DOHH2 (cell line): Measurements from ENCODE around the gene PTGR2.

Experiments
- CTCF ChIP-seq: fragments of 200-600 bp; sonication (generic); IDR thresholded peaks from one replicate; pipeline ENCODE4 v1.5.1; 2014; ENCODE audit warnings: antibody characterized with exemption, mild to moderate bottlenecking, low read depth, low read length; ENCODE audit not compliant: poor library complexity, severe bottlenecking
- EZH2phosphoT487 ChIP-seq: fragments of 200-600 bp; sonication (generic); IDR thresholded peaks from 2 replicates; pipeline ENCODE4 v1.6.1; 2017; ENCODE audit warnings: borderline replicate concordance, mild to moderate bottlenecking, antibody characterized with exemption, low read length, moderate library complexity, mixed read lengths

DNA sequence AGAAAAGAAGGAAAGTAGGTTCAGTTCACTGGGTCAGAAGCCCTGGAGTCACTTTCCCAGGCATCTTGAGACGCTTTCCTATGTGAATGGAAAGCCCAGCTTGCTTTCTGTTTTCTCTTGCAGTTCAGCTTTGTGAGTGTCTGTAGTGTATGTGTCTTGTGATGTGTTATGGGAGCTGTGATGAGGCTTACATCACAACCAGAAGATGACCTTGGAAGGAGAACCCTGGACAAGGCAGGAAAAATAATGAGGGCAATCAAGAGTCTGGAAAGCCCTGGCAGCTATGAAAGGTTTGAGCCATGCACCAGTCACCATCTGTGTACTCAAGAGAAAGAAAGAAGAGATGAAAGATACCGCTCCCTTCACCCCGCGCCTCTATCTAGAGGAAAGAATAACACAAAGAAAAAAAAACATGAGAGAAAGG, 35.2 kb upstream of the PTGR2 start:
- TF ChIP-seq CTCF (no peak), EZH2phosphoT487 (no peak)
